GM10248 (cell line): Measurements from ENCODE around the gene FMNL2.

Source experiments
- CTCF ChIA-PET: fragments of 300-600 bp; sonication (Branson Sonifier 250); formaldehyde crosslinking; extraction: SDS; loops from one replicate; lab custom pipeline; 2021; ENCODE audit warnings: antibody characterized with exemption; lab: Yijun Ruan, JAX
- POLR2A ChIA-PET: fragments of 350-650 bp; sonication (Branson Sonifier 250); formaldehyde crosslinking; extraction: SDS; loops from one replicate; lab custom pipeline; 2020; ENCODE audit warnings: antibody characterized with exemption; lab: Yijun Ruan, JAX
- DNase-seq: peaks from one replicate; pipeline ENCODE4 v3.0.0; 2012; ENCODE audit errors: extremely low spot score
- CTCF ChIP-seq: IDR thresholded peaks from 2 replicates; pipeline ENCODE4 v1.5.1; 2012; ENCODE audit warnings: mild to moderate bottlenecking, low read depth; ENCODE audit errors: extremely low read depth, missing control alignments, control extremely low read depth

The FMNL2 gene

GRCh38 chr2:152433791-152434190 is 98.8 kb downstream of the FMNL2 start:
- POLR2A ChIA-PET = no interaction called here
- no peak for DNase-seq
- CTCF ChIA-PET = interaction anchor here (0.9 to 1.9 kb wide), 7 partner anchors 12 to 408 kb away, joined by 3 to 5 read pairs (median 3); no protein-coding TSS in a partner anchor
- TF ChIP-seq CTCF = no peak

GRCh38 chr2:152434395-152435182 is 99.6 kb downstream of the FMNL2 start:
- ChIA-PET CTCF (interaction anchor here (0.9 to 1.8 kb wide), 6 partner anchors 11 to 202 kb away, joined by 3 to 4 read pairs (median 3); no protein-coding TSS in a partner anchor), POLR2A (no interaction called here)
- TF ChIP-seq CTCF = no peak
- no peak for DNase-seq

DNA sequence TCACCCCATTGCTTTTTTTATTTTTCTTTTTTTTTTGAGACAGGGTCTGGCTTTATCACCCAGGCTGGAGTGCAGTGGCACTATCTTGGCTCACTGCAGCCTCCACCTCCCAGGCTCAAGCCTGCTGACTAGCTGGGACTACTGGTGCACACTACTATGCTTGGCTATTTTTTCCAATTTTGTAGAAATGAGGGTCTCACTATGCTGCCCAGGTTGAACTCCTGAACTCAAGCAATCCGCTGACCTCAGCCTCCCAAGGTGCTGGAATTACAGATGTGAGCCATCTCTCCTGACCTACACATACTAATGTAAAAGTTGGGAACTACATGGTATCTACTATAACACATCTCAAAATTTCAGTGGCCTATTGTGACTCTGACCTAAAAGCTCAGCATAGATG is 101.2 kb downstream of the FMNL2 start:
- no peak for DNase-seq
- CTCF ChIA-PET = interaction anchor here (1.0 kb wide), 1 partner anchor 9 kb away, joined by 3 read pairs; no protein-coding TSS in a partner anchor
- POLR2A ChIA-PET = no interaction called here
- no peak for TF ChIP-seq CTCF

- no peak for DNase-seq
- ChIA-PET POLR2A (no interaction called here), CTCF (interaction anchor here (1.0 kb wide), 2 partner anchors 8 to 16 kb away, joined by 3 read pairs; no protein-coding TSS in a partner anchor)
- no peak for TF ChIP-seq CTCF
Measured at GRCh38 chr2:152437276-152438108, 102.5 kb downstream of the FMNL2 start.

DNA sequence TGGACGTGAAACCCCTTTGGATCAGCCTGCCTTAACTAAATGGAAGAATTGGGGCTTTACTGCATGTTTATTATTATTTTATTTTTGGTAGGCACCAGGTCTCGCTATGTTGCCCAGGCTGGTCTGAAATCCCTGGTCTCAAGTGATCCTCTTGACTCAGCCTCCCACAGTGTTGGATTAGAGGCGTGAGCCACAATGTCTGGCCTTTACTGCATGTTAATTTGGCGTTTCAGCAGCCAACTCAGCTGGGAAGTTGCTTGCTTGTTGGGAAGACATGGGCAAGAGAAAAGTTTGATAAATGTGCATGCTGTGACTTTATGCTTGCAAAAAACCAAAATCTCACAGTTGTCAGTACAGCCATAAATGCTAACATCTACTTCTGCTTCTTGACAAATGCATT is 105.1 kb downstream of the FMNL2 start:
- DNase-seq = no peak
- TF ChIP-seq CTCF = no peak
- ChIA-PET POLR2A (no interaction called here), CTCF (no interaction called here)

DNA sequence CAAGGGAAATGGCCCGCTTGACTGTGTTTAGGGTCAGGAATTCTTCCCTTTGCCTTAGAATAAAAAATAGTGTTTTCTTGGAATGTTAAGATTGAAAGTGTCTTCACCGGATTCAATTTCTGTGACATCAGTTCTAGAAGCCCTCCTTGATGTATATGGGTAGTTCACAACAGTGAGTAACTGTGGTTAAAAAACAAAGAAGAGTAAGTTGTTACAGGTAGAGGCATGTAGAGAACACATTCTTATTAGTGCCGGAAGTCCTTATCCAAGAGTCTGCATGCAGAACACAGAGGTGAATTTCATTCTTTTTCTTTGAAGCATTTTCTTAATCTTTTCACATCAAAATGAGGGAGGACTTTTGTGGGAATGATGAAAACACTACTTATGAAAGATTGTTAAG is 105.5 kb downstream of the FMNL2 start:
- POLR2A ChIA-PET = no interaction called here
- TF ChIP-seq CTCF = no peak
- CTCF ChIA-PET = no interaction called here
- no peak for DNase-seq
